ENCODE measurements around the gene ANO6.

Gene ANO6

GRCh38 chr12:45435945-45436710 is 220.2 kb downstream of the ANO6 start:
- no peak for DNase-seq (ENCODE audit: extremely low spot score)
- TF ChIP-seq CTCF (IDR thresholded peaks at IDR 0.05; ENCODE audit: control extremely low read depth, extremely low read depth, low read depth, missing control alignments), result no peak
- ChIA-PET CTCF (interaction anchor here (1.3 kb wide), 1 partner anchor 10 kb away, joined by 4 read pairs; no protein-coding TSS in a partner anchor), POLR2A (no interaction called here)

DNA sequence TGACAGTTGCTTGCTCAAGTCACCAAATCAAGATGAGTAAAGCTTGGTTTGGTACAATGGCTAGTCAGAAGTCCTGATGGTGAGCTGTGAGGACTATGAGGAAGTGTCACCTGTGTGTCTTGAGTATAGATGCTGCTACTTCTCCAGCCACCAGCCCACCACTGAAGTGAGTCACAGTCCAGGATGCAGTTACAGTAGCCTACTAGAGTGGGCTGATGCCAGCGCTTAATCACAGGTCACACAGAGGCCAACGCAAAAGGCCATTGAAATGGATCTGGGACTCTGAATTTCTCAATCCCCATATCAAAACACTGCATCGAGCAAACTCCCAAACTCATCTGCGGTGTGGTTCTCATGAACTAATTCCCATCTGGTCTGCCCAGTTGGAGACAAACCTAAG is 223.1 kb downstream of the ANO6 start:
- CTCF ChIA-PET, result no interaction called here
- POLR2A ChIA-PET, result no interaction called here
- no peak for TF ChIP-seq CTCF (IDR thresholded peaks at IDR 0.05; ENCODE audit: control extremely low read depth, extremely low read depth, low read depth, missing control alignments)
- no peak for DNase-seq (ENCODE audit: extremely low spot score)

- DNase-seq (ENCODE audit: extremely low spot score), result no peak
- no peak for TF ChIP-seq CTCF (IDR thresholded peaks at IDR 0.05; ENCODE audit: control extremely low read depth, extremely low read depth, low read depth, missing control alignments)
- POLR2A ChIA-PET, result no interaction called here
- CTCF ChIA-PET, result interaction anchor here (1.6 kb wide), 2 partner anchors 9 to 10 kb away, joined by 4 read pairs; no protein-coding TSS in a partner anchor
These were observed 230.1 kb downstream of the ANO6 start for GRCh38 chr12:45446013-45446412.

- POLR2A ChIA-PET, result no interaction called here
- no peak for TF ChIP-seq CTCF (IDR thresholded peaks at IDR 0.05; ENCODE audit: control extremely low read depth, extremely low read depth, low read depth, missing control alignments)
- CTCF ChIA-PET, result no interaction called here
- no peak for DNase-seq (ENCODE audit: extremely low spot score)
These were observed 242.3 kb downstream of the ANO6 start for GRCh38 chr12:45458238-45458637.

DNA sequence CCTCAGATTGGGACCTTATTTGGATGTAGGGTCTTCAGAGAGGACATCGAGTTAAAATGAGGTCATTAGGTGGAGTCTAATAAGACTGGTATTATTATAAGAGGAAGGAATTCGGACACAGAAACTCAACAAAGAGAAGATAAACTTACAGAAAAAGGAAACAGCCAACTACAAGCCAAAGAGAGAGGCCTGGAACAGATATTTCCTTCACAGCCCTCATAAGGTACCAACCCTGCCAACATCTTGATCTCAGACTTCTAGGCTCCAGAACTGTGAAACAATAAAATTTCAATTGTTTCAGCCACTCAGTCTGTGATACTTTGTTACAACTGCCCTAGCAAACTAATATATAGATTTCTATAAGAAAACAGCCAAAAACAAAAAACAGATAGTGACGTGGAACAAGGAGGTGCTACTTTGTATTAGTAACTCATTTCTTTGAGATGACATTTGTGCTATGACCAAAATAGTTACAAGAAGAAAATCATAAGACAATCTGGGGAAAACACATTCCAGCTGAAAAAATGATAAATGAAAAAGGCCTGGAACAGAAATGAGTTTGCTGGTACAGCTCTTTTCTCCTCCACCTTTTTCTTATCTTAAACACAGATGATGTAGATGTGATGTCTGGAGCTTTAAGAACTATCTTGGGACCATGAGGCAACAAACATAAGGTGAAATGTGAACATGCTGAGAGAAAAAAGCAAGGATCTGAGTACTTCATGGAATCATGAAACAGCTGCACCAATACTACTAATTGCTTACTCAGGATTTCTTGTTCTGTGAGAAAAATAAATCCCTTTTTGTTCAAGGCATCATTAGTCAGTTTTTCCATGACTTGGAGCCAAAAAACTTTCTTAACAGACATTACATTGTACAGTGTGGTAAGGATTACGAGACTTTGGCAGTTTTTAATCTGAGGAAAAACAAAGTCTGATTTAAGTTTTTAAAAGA is 243.2 kb downstream of the ANO6 start:
- no peak for DNase-seq (ENCODE audit: extremely low spot score)
- no peak for TF ChIP-seq CTCF (IDR thresholded peaks at IDR 0.05; ENCODE audit: control extremely low read depth, extremely low read depth, low read depth, missing control alignments)
- ChIA-PET CTCF (no interaction called here), POLR2A (no interaction called here)

DNA sequence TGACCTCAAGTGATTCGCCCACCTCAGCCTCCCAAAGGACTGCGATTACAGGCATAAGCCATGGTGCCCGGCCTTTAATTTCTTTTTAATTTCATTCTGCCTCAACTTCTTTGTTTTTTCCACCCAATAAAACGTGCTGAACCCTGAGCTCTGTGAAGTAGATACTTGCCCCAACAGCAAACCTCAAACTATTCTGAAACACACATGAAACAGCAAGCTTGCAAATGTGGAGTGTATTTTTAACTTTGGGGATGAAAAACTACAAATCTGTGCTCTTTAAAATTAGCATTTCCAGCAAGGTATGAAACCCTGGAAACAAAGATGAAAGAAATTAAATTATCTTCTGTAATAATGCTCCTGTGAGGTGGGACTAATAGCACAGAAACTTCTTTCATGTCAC is 246.6 kb downstream of the ANO6 start:
- no peak for TF ChIP-seq CTCF (IDR thresholded peaks at IDR 0.05; ENCODE audit: control extremely low read depth, extremely low read depth, low read depth, missing control alignments)
- no peak for DNase-seq (ENCODE audit: extremely low spot score)
- CTCF ChIA-PET, result no interaction called here
- POLR2A ChIA-PET, result no interaction called here

All from GM10248 (cell line).